H54 (cell line): ENCODE measurements around the gene BSG.

ENCODE experiments used
- DNase-seq: peaks from one replicate; pipeline ENCODE4 v3.0.0; 2011; ENCODE audit warnings: low spot score, mixed read lengths; ENCODE audit not compliant: insufficient read length
- FAIRE-seq: peaks from 3 replicates; lab custom pipeline; 2011; peaks lifted over from hg19 to GRCh38; lab: Jason Lieb, UNC
- POLR2A ChIP-seq: IDR thresholded peaks from 2 replicates; pipeline ENCODE4 v1.6.1; 2011; ENCODE audit warnings: low read depth, mild to moderate bottlenecking, low read length

Gene BSG

GRCh38 chr19:547836-548720 lies 24.3 kb upstream of the BSG start:
- FAIRE-seq (no peak), DNase-seq (no peak)
- no peak for TF ChIP-seq POLR2A

- TF ChIP-seq POLR2A: no peak
- no peak for FAIRE-seq
- DNase-seq: no peak
Measured at GRCh38 chr19:548886-549830, 23.2 kb upstream of the BSG start.

- TF ChIP-seq POLR2A: no peak
- FAIRE-seq: no peak
- DNase-seq: no peak
Measured at GRCh38 chr19:554817-555216, 17.6 kb upstream of the BSG start.

GRCh38 chr19:555474-555808 lies 17.0 kb upstream of the BSG start:
- DNase-seq (no peak), FAIRE-seq (no peak)
- no peak for TF ChIP-seq POLR2A

GRCh38 chr19:556611-557382 lies 15.6 kb upstream of the BSG start:
- TF ChIP-seq POLR2A: no peak
- FAIRE-seq (no peak), DNase-seq (no peak)

- no peak for DNase-seq
- no peak for FAIRE-seq
- no peak for TF ChIP-seq POLR2A
Measured at GRCh38 chr19:558770-559439, 13.5 kb upstream of the BSG start.

GRCh38 chr19:560121-560520 lies 12.3 kb upstream of the BSG start:
- FAIRE-seq (no peak), DNase-seq (no peak)
- TF ChIP-seq POLR2A: no peak

GRCh38 chr19:566403-566802 lies 6.0 kb upstream of the BSG start:
- DNase-seq (no peak), FAIRE-seq (no peak)

GRCh38 chr19:566844-567243 lies 5.6 kb upstream of the BSG start:
- FAIRE-seq: no peak
- no peak for DNase-seq
- no peak for TF ChIP-seq POLR2A

More at GRCh38 chr19:566403-566802, 6.0 kb upstream of the BSG start:
- no peak for TF ChIP-seq POLR2A

- FAIRE-seq (no peak), DNase-seq (no peak)
- TF ChIP-seq POLR2A: no peak
Measured at GRCh38 chr19:567296-567900, 5.0 kb upstream of the BSG start.

- DNase-seq: no peak
- FAIRE-seq: no peak
- TF ChIP-seq POLR2A: no peak
Measured at GRCh38 chr19:570251-570686, 2.1 kb upstream of the BSG start.

- TF ChIP-seq POLR2A: no peak
- FAIRE-seq: no peak
- DNase-seq: no peak
Measured at GRCh38 chr19:570937-571565, 1.3 kb upstream of the BSG start.
